Measurements from ENCODE around the gene LIMCH1. TPM values are rescaled to one million over a fixed set of nuclear protein-coding genes. Genes with fewer than 3 reads are reported as not detected.

The LIMCH1 gene
- total RNA-seq, 2 experiments from 2014 or later, result not detected

GRCh38 chr4:41517121-41517520, 20.8 kb upstream of the LIMCH1 start:
- intact Hi-C loops (cut with micrococcal nuclease; ENCODE audit: unreplicated experiment), result no loop called here
- H3K9me3 ChIP-seq (ENCODE audit: low read length), result no peaks in the 10 kb centered on the region
- no peak overlapping the region for H3K4me3 ChIP-seq (ENCODE audit: low read depth, low read length, poor library complexity, severe bottlenecking)
- POLR2A ChIA-PET, result no interaction called here
- no peak overlapping the region for H2AFZ ChIP-seq (ENCODE audit: low read length)
- no TSS peak for BruUV-seq (replicated peaks)
- no peaks in the 10 kb centered on the region for H3K79me2 ChIP-seq (ENCODE audit: insufficient read depth, low read depth, low read length)
- no peaks in the 10 kb centered on the region for H4K20me1 ChIP-seq (ENCODE audit: insufficient read depth, low read length)
- H3K36me3 ChIP-seq (ENCODE audit: insufficient read depth, low read length), result no peaks in the 10 kb centered on the region
- no peaks in the 10 kb centered on the region for H3K4me1 ChIP-seq (ENCODE audit: insufficient read depth, low read length, poor library complexity, severe bottlenecking)
- CTCF ChIA-PET (ENCODE audit: unreplicated experiment), result no interaction called here
- no peak for DNase-seq (ENCODE audit: low spot score)
- no peak for TF ChIP-seq EZH2phosphoT487 (IDR thresholded peaks at IDR 0.05; ENCODE audit: borderline replicate concordance, low read depth, low read length)
- TF ChIP-seq CTCF (conservative IDR thresholded peaks at IDR 0.05; ENCODE audit: low read length), result no peak
- no peak overlapping the region for H3K4me2 ChIP-seq (ENCODE audit: low read length)
- H3K27ac ChIP-seq (ENCODE audit: low read depth, low read length, poor library complexity, severe bottlenecking), result no peak overlapping the region
- H3K9me2 ChIP-seq (ENCODE audit: insufficient read depth, low read length), result no peaks in the 10 kb centered on the region

DNA sequence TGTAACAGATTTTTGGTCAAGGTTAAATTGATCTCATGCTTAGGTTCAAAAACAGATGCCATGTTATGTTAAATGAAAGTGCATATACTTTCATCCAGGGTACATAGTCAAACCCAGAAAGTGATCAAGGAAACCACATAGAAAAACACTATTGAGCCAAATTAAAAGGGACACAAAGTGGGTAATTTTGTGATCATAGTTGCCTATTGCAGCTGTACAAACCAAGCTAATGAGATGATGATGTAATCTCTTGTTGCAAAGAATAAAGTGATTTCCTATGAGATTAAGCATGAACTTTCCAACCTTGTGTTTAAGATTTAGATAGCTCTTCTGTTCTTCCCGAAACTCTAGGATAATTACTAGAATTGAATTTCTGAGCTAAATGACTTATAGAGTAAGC, 20.2 kb upstream of the LIMCH1 start:
- ChIA-PET CTCF (ENCODE audit: unreplicated experiment) (no interaction called here), POLR2A (interaction anchor here (0.6 to 1.0 kb wide), 2 partner anchors 187 to 1826 kb away, joined by 3 to 4 read pairs; no protein-coding TSS in a partner anchor)
- H3K9me3 ChIP-seq (ENCODE audit: low read length), result no peaks in the 10 kb centered on the region
- H3K27ac ChIP-seq (ENCODE audit: low read depth, low read length, poor library complexity, severe bottlenecking), result no peak overlapping the region
- H3K4me3 ChIP-seq (ENCODE audit: low read depth, low read length, poor library complexity, severe bottlenecking), result no peak overlapping the region
- H3K4me2 ChIP-seq (ENCODE audit: low read length), result no peak overlapping the region
- TF ChIP-seq CTCF (conservative IDR thresholded peaks at IDR 0.05; ENCODE audit: low read length), result no peak
- BruUV-seq (replicated peaks), result no TSS peak
- no peak for DNase-seq (ENCODE audit: low spot score)
- H3K36me3 ChIP-seq (ENCODE audit: insufficient read depth, low read length), result no peaks in the 10 kb centered on the region
- no peaks in the 10 kb centered on the region for H3K79me2 ChIP-seq (ENCODE audit: insufficient read depth, low read depth, low read length)
- no peak overlapping the region for H2AFZ ChIP-seq (ENCODE audit: low read length)
- H4K20me1 ChIP-seq (ENCODE audit: insufficient read depth, low read length), result no peaks in the 10 kb centered on the region
- intact Hi-C loops (cut with micrococcal nuclease; ENCODE audit: unreplicated experiment), result no loop called here
- H3K9me2 ChIP-seq (ENCODE audit: insufficient read depth, low read length), result no peaks in the 10 kb centered on the region
- H3K4me1 ChIP-seq (ENCODE audit: insufficient read depth, low read length, poor library complexity, severe bottlenecking), result no peaks in the 10 kb centered on the region

- DNase-seq (ENCODE audit: low spot score), result no peak
- Histone ChIP-seq H3K9me3 (ENCODE audit: low read length) (no peaks in the 10 kb centered on the region), H3K9me2 (ENCODE audit: insufficient read depth, low read length) (no peaks in the 10 kb centered on the region), H3K27ac (ENCODE audit: low read depth, low read length, poor library complexity, severe bottlenecking) (no peak overlapping the region), H3K4me3 (ENCODE audit: low read depth, low read length, poor library complexity, severe bottlenecking) (no peak overlapping the region), H4K20me1 (ENCODE audit: insufficient read depth, low read length) (no peaks in the 10 kb centered on the region), H3K4me2 (ENCODE audit: low read length) (no peak overlapping the region), H3K4me1 (ENCODE audit: insufficient read depth, low read length, poor library complexity, severe bottlenecking) (no peaks in the 10 kb centered on the region), H3K36me3 (ENCODE audit: insufficient read depth, low read length) (no peaks in the 10 kb centered on the region), H3K79me2 (ENCODE audit: insufficient read depth, low read depth, low read length) (no peaks in the 10 kb centered on the region), H2AFZ (ENCODE audit: low read length) (no peak overlapping the region)
- TF ChIP-seq EZH2phosphoT487 (IDR thresholded peaks at IDR 0.05; ENCODE audit: borderline replicate concordance, low read depth, low read length) (no peak), CTCF (conservative IDR thresholded peaks at IDR 0.05; ENCODE audit: low read length) (no peak)
- intact Hi-C loops (cut with micrococcal nuclease; ENCODE audit: unreplicated experiment), result no loop called here
- no TSS peak for BruUV-seq (replicated peaks)
- ChIA-PET CTCF (ENCODE audit: unreplicated experiment) (no interaction called here), POLR2A (no interaction called here)
These were observed 13.5 kb upstream of the LIMCH1 start for GRCh38 chr4:41524425-41524824.
